Measurements from ENCODE around the gene ARHGEF16. TPM values are rescaled to one million over a fixed set of nuclear protein-coding genes. Genes with fewer than 3 reads are reported as not detected.
A peak's percentile ranks its signal among the peaks of the same experiment; 100 is the strongest.

The ARHGEF16 gene
- total RNA-seq, 1 experiment from 2014 or later, result 17.2 TPM

DNA sequence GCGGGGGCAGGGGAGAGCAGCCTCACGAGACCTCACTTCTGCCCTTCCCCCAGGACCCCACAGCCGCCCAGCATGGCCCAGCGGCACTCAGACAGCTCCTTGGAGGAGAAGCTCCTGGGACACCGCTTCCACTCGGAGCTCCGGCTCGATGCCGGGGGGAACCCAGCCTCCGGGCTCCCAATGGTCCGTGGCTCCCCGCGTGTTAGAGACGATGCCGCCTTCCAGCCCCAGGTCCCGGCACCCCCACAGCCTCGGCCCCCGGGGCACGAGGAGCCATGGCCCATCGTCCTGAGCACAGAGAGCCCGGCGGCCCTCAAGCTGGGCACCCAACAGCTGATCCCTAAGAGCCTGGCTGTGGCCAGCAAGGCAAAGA is 8.5 kb downstream of the ARHGEF16 start (continued):
- TF ChIP-seq ZNF512 (CRISPR knock-in tag; IDR thresholded peaks at IDR 0.05; ENCODE audit: borderline replicate concordance) (no peak), ZNF671 (CRISPR knock-in tag; IDR thresholded peaks at IDR 0.05) (no peak)
- TF ChIP-seq, protein P1, sequence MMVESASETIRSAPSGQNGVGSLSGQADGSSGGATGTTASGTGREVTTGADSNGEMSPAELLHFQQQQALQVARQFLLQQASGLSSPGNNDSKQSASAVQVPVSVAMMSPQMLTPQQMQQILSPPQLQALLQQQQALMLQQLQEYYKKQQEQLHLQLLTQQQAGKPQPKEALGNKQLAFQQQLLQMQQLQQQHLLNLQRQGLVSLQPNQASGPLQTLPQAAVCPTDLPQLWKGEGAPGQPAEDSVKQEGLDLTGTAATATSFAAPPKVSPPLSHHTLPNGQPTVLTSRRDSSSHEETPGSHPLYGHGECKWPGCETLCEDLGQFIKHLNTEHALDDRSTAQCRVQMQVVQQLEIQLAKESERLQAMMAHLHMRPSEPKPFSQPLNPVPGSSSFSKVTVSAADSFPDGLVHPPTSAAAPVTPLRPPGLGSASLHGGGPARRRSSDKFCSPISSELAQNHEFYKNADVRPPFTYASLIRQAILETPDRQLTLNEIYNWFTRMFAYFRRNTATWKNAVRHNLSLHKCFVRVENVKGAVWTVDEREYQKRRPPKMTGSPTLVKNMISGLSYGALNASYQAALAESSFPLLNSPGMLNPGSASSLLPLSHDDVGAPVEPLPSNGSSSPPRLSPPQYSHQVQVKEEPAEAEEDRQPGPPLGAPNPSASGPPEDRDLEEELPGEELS (CRISPR knock-in tag; IDR thresholded peaks at IDR 0.05), result no peak

DNA sequence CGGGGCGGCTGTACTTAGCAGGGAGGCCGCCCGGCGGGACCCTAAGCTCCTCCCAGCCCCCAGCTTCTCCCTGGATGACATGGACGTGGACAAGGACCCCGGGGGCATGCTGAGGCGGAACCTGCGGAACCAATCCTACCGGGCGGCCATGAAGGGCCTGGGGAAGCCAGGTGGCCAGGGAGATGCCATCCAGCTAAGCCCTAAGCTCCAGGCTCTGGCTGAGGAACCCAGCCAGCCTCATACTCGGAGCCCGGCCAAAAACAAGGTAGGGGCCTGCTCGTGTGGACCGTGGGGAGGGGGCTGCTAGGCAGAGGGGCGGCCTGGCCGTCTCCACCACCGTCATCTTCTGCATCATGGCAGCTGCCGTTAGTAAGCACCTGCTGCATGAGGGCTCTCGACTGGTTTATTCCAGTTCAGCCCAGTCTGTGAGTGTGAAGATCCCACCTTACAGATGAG is 9.0 kb downstream of the ARHGEF16 start:
- ChIA-PET POLR2A (interaction anchor here (1.2 kb wide), 1 partner anchor 8 kb away, joined by 4 read pairs; no protein-coding TSS in a partner anchor), CTCF (interaction anchor here (0.5 to 6.7 kb wide), 9 partner anchors 8 to 882 kb away, joined by 3 to 41 read pairs (median 5); no protein-coding TSS in a partner anchor)
- no peaks in the 10 kb centered on the region for H3K9me3 Mint-ChIP-seq
- H3K27ac Mint-ChIP-seq, result no peak overlapping the region
- ATAC-seq, result no peak
- H3K27me3 Mint-ChIP-seq (ENCODE audit: low read depth), result no peaks in the 10 kb centered on the region
- peaks cover 7% of the 10 kb centered on the region for H3K4me1 Mint-ChIP-seq
- no peak overlapping the region for H3K4me3 Mint-ChIP-seq
- TF ChIP-seq TEAD1 (CRISPR knock-in tag; IDR thresholded peaks at IDR 0.05) (no peak), PRRX2 (CRISPR knock-in tag; IDR thresholded peaks at IDR 0.05) (no peak), ZNF671 (CRISPR knock-in tag; IDR thresholded peaks at IDR 0.05) (no peak), MXD4 (CRISPR knock-in tag; IDR thresholded peaks at IDR 0.05; ENCODE audit: borderline replicate concordance) (no peak), GABPB1 (CRISPR knock-in tag; IDR thresholded peaks at IDR 0.05) (no peak), RORB (CRISPR knock-in tag; IDR thresholded peaks at IDR 0.05) (no peak), JUN (CRISPR knock-in tag; IDR thresholded peaks at IDR 0.05) (no peak), FOXK1 (CRISPR knock-in tag; IDR thresholded peaks at IDR 0.05) (no peak), FOXP1 (CRISPR knock-in tag; IDR thresholded peaks at IDR 0.05; ENCODE audit: borderline replicate concordance) (no peak), KAT7 (CRISPR knock-in tag; IDR thresholded peaks at IDR 0.05; ENCODE audit: borderline replicate concordance) (no peak), AR (CRISPR knock-in tag; IDR thresholded peaks at IDR 0.05) (no peak), CREM (CRISPR knock-in tag; IDR thresholded peaks at IDR 0.05) (no peak), TCF7 (CRISPR knock-in tag; IDR thresholded peaks at IDR 0.05; ENCODE audit: low read depth) (no peak)
- TF ChIP-seq, protein P2, sequence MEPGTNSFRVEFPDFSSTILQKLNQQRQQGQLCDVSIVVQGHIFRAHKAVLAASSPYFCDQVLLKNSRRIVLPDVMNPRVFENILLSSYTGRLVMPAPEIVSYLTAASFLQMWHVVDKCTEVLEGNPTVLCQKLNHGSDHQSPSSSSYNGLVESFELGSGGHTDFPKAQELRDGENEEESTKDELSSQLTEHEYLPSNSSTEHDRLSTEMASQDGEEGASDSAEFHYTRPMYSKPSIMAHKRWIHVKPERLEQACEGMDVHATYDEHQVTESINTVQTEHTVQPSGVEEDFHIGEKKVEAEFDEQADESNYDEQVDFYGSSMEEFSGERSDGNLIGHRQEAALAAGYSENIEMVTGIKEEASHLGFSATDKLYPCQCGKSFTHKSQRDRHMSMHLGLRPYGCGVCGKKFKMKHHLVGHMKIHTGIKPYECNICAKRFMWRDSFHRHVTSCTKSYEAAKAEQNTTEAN (CRISPR knock-in tag; IDR thresholded peaks at IDR 0.05), result no peak
- TF ChIP-seq, protein P3, sequence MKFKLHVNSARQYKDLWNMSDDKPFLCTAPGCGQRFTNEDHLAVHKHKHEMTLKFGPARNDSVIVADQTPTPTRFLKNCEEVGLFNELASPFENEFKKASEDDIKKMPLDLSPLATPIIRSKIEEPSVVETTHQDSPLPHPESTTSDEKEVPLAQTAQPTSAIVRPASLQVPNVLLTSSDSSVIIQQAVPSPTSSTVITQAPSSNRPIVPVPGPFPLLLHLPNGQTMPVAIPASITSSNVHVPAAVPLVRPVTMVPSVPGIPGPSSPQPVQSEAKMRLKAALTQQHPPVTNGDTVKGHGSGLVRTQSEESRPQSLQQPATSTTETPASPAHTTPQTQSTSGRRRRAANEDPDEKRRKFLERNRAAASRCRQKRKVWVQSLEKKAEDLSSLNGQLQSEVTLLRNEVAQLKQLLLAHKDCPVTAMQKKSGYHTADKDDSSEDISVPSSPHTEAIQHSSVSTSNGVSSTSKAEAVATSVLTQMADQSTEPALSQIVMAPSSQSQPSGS (CRISPR knock-in tag; IDR thresholded peaks at IDR 0.05; ENCODE audit: borderline replicate concordance, low read depth), result no peak
- TF ChIP-seq, protein P4, sequence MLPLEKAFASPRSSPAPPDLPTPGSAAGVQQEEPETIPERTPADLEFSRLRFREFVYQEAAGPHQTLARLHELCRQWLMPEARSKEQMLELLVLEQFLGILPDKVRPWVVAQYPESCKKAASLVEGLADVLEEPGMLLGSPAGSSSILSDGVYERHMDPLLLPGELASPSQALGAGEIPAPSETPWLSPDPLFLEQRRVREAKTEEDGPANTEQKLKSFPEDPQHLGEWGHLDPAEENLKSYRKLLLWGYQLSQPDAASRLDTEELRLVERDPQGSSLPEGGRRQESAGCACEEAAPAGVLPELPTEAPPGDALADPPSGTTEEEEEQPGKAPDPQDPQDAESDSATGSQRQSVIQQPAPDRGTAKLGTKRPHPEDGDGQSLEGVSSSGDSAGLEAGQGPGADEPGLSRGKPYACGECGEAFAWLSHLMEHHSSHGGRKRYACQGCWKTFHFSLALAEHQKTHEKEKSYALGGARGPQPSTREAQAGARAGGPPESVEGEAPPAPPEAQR (CRISPR knock-in tag; IDR thresholded peaks at IDR 0.05), result no peak
- TF ChIP-seq, protein P5, sequence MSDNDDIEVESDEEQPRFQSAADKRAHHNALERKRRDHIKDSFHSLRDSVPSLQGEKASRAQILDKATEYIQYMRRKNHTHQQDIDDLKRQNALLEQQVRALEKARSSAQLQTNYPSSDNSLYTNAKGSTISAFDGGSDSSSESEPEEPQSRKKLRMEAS (CRISPR knock-in tag; IDR thresholded peaks at IDR 0.05), result no peak
- 0 out of 2 replicates have a peak, but pooled peaks cover 2% of the 10 kb centered on the region for H3K36me3 Mint-ChIP-seq
- peak; percentile 7 for DNase-seq (ENCODE audit: low spot score)

All from WTC11 (cell line).